DMS53 (cell line): ENCODE measurements around the gene LCLAT1.
"Not testable (repeated sequence)": the region's sequence is repeated elsewhere in the genome, so short reads cannot be mapped to it uniquely, and the experiment has no call there.

Experiments
- DNase-seq: peaks from one replicate; lab custom pipeline; 2025; lab: John Stamatoyannopoulos, UW

LCLAT1 gene

DNA sequence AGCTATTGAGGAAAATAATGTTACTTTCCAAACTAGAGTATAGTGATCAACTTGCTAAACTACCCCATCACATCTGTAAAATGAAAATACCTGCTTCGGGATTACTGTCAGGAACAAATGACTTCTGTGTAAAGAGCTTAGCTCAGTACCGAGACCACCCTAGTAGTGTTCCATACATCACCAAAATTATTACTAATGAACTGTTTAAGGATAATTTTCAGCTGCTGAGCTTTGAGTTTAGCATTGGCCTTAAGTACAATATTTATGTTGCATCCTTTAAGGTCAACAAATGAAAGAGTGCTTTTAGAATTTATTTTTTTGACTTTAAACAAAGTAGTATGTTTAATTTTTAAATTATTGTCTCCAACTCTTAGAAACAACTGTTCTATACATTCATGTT lies 144.1 kb downstream of the LCLAT1 start:
- DNase-seq: no peak

DNA sequence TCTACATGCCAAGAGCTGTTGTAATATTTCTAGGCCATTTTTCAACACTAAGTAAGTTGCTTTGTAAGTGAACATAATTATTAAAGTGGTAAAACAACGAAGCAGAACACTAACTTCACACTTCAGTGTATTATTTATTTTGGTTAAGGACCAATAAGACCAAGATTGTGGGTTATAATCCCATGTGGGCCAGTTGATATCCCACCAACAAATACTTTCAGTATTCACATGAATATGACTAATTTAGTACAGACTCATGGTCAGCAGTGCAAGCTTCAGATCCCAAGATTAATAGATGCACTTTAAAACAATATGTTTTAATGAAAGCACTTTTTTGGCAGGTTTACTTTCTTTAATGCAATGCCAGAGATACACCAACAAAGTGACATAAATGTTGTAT lies 154.3 kb downstream of the LCLAT1 start:
- DNase-seq: no peak

DNA sequence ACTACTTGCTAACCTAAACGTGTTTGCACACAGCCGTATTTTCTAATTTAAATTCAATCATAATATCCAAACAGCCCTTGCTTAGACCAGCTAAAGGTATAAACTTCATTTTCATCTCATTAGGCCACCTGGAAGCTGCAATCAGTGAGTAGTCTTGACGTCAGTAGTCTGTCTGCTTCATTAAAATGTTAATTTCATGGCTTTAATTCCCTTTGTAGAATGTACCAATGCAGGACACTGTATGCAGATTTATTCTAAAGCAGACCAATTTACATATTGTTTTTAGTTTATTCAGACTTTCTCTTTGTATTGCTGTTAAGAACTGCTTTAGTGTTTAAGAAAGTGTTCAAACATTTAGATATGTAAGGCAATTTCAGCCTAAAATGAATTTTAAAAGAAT lies 158.2 kb downstream of the LCLAT1 start:
- DNase-seq: no peak

DNA sequence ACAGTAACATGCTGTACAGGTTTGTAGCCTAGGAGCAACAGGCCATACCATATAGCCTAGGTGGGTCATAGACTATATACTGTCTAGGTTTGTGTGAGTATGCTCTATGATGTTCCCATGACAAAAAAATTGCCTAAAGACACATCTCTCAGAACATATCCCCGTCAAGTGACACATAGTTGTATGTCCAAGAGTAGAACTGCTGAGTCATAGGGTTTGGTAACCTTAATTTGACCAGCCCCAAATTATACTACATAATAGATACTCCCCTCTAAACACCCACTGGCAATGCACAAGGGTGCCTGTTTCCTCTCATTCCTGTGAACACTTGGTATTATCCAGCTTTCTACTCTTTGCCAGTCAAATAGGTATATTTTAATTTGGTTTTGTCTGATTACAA lies 161.6 kb downstream of the LCLAT1 start:
- no peak for DNase-seq

DNA sequence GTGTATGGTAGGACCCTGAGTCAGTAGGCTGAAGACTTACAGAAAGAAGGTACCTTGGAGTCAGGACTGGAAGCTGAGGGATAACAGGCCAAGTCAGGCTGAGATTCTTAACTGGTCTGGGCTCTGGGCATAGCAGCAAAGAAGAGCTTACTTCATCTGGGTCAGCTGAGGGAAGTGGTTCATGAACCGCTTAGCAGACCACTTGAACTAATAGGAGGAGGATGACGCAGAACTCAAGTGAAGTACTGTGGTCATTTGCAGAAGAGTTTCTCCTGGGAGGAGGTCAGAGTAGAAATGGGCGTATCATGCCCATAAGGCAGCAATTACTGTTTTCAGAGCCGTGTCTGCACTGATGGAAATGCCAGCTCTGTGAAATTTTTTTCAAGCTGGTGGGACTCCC lies 164.5 kb downstream of the LCLAT1 start:
- DNase-seq: peak; percentile 66

DNA sequence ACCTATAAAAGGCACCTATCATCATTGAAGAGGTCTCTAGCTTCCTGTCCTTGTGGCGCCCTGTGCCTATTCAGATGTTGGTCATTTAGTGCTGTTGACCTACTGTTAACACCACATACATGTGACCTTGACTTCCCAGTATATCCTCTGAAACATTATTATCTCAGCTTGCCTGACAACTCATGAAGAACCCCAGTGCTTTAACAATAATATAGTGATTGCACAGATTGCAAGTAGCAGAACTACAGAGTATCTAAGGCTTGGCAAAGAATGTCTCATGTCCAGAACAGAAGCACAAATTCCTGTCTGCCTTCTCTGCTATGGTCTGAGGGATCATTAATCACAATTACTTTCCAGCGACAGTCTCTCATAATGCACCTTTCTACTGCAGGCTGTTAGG lies 165.3 kb downstream of the LCLAT1 start:
- peak; percentile 8 for DNase-seq

DNA sequence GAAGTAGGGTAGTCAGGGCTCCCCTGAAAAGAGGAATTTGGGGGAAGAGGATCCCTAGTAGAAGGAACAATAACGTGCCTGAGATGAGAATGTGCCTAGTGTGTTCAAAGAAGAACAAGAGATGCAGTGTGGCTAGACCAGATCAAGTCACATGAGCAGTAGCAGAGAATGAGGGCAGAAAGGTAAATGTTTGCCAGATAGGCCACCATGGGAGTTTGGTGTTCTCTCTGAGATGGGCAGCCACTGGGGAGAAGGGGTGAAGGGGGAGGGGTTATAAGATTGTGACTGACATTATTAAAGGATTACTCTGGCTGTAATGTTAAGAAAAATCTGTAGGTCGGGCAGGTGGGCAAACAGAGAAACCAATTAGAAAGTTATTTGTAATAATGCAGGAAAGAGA lies 166.0 kb downstream of the LCLAT1 start:
- no peak for DNase-seq

DNA sequence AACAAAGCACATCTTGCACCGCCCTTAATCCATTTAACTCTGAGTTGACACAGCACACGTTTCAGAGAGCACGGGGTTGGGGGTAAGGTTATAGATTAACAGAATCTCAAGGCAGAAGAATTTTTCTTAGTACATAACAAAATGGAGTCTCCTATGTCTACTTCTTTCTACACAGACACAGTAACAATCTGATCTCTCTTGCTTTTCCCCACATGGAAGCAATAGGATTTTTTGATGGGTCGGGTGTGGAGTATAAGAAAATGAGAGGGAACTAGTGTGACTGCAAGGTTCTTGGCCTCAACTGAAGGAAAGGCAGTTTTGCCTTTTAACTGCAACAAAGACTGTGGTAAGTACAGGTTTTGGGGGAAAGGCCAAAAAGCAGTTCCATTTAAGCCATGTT lies 167.2 kb downstream of the LCLAT1 start:
- not testable (repeated sequence) for DNase-seq

DNA sequence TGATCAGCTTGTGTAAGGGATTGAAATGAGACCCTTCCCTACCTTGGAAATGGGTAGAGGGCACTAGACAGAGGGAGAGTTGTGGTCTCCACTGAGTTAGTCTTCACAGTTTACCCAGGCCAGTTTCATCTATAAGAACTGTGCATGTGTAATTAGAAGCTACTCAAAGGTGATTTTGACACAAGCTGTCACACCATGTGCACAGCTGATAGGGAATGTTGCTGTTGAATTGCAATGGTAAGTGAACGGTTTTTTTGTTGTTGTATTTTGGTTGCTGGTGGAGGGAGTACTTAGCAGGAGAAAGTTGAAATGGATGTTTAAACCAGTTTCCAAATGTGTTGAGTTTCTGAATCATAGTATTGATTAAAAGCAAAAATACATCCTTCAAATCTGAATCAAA lies 168.9 kb downstream of the LCLAT1 start:
- no peak for DNase-seq

DNA sequence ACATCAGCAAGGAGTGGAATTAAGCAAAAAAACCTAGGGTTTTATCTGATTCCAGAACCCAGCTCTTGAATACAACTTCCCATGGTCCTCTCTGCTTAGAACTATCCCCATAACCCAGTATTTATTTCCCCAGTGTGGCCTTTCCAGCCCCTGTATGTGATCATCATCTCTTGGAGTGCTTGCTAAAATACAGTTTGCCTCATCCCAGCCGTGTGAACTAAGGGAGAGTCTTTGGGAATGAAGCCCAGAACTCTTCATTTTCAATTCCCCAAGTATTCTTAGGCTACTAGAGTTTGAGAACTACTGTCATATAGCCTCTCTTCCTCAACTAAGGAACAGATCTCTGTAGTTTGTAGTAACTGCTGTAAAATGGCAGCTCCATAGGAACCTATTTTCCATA lies 173.1 kb downstream of the LCLAT1 start:
- no peak for DNase-seq

DNA sequence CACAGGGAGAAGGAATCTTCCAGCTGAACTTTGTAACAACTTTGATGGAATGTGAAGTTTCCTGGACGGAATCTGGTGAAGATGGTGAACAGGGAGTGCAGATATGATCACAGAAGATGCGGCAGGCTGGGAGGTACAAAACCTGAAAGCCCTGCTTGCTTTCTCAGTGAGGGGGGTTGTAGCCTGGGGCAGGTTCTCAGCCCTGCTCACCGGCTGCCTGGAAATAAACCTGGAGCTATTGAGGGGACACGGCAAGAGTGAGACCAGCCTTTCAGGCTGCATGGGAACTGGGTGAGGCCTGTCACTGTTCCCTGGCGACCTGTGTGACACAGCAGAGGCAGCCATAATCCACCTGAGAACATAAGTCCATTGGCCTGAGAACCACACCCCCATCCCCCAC lies 174.8 kb downstream of the LCLAT1 start:
- no peak for DNase-seq

DNA sequence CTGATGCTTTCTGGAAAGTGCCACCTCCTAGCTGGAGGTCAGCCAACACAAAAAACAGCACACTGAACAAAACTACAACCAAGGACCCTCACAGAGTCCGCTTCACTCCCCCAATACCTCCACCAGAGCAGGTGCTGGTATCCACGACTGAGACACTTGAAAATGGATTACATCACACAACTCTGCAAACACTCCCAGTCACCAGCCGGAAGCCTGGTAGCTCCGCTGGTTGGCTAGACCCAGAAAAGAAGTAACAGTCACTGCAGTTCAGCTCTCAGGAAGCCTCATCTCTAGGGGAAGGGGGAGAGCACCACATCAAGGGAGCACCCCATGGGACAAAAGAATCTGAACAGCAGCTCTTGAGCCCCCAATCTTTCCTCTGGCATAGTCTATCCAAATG lies 175.4 kb downstream of the LCLAT1 start:
- DNase-seq: peak; percentile 92

DNA sequence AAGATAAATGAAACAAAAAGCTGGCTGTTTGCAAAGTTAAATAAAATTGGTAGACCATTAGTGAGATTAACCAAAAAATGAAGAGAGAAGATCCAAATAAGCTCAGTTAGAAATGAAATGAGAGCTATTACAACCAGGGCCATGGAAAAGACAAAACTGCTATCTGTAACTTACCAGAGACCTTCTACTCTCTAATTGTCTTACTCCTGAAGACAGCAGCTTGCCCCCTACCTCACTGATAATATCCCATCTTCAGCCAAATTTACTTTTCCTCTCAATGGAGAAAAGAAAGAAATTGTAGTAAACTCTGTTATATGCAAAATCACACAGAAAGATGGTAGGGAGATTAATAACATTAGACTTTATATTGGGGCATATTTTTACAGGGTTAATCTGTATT lies 178.2 kb downstream of the LCLAT1 start:
- DNase-seq: no peak

DNA sequence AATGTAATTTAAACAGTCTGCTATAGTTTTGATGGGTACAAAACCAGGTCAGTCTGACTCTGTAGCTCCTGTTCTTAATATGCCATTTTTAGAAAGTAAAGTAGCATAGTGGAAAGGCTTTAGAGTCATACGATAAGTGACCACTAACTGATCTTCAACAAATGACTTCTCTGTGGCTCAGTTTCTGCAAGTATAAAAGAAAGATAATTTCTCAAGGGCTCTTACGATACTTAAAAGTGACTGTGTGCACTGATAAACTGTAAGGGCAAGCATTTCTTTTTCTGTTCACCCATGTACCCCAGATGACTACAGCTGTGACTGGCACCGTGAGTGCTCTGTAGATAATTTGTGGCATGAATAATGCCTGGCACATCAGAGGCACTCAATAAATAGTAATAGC lies 178.7 kb downstream of the LCLAT1 start:
- no peak for DNase-seq

DNA sequence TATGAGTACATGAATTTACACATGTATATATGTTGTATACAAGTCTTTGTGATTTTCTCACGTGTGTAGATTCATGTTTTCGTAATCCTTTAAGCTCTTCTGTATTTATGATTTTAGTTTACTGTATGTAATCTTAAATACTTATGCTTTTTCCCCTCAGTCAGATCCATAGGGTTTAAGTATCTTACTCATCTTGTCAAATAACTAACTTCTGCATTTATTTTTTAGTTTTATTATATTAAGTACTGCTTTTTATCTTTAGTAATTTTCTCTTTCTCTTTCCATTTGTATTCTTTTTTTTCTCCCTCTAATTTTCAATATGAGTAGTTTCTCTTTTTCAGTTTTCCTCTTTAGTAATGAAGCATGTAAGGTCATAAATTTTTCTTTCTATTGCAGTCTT lies 179.4 kb downstream of the LCLAT1 start:
- DNase-seq: no peak

DNA sequence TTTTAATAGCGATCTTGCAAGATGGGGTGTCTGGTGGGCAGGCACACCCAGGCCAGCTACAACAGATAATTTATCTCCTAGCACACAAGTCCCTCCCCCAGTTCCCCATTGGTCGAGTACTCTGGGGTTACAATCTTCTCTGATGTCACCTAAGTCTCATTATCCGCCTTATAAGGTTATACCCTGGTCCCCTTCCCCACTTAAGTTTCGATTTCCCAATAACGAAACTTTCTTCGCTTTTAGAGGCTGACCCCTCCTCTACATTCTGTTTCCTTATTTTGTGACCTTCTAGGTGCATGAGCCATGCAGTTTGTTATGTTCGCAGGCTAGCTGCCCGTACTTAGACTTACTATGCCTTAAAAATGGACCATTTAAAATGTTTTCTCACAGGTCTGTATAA lies 180.1 kb downstream of the LCLAT1 start:
- DNase-seq: no peak

DNA sequence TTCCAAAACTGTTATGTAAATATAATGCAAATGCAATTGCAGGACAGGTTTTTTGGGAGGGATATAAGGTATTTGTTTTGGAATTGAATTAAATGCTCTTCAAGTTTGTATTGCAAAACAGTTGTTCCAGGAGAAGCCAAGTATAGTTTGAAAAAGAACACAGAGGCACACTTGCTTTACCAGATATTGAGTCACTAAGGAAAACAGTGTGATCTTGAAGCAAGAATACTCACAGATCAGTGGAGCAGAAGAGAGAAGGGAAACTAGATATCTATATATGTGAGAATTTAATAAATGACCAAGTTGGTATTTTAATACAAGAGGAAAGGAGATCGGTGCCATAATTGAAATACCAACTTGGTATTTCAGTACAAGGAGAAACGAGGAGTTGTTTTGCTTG lies 181.3 kb downstream of the LCLAT1 start:
- DNase-seq: no peak

DNA sequence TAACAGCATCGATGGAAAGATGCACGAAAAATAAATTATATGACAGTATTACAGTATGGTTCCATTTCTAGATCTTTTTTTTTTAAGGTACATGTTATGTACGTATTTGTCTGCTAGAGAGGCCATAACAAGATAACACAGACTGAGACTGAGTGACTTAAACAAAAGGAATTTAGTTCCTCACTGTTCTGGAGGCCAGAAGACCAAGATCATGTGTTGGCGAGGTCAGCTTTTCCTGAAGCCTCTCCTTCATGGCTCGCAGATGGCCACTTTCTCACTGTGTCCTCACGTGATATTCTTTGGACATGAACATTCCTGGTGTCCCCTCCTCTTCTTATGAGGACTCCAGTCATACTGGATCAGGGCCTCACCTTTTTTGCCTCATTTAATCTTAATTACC lies 182.8 kb downstream of the LCLAT1 start:
- no peak for DNase-seq

DNA sequence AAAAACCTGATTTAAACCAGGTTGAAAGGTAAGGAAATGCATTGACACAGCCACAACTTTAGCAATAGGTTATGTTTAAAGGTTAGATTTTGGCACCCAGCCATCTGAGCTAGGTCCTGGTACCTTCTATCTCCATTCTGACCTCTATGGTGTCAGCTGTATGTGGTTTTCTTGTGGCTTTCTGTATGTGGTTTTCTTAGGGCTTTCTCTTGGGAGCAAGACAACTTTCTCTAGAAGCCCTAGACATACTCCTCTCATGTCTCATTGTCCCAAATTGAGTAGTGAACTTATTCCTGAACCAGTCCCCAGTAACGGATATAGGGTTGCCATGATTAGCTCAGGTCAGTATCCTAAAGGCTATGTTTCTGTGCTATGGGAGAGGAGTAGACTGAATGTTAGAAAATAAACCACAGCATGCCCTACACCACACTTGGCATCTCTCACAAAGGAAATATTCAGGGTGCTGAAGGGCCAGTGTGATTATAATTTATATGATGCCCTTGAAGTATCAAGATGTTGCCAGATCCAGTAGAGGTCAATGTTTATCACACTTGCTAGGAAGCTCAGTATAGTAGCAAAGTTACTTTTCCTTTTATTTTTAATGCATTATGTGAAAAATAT lies 184.1 kb downstream of the LCLAT1 start:
- no peak for DNase-seq

DNA sequence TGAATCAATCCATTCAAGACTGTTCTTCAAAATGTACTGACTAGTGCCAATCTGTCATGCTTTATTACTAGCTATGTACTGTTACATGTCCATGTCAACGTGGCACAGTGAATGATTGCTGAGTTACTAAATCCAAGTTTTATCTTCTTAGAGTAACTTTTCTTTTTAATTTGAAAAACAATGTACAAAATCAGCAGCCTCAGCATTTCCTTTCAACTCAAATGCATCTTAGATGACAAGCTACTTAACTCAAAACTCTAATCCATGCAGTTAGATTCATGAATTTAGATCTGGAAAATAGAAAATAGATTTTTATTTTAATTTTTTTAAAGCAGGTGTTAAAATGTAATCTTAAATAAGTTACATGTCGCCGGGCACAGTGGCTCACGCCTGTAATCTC lies 186.0 kb downstream of the LCLAT1 start:
- no peak for DNase-seq

DNA sequence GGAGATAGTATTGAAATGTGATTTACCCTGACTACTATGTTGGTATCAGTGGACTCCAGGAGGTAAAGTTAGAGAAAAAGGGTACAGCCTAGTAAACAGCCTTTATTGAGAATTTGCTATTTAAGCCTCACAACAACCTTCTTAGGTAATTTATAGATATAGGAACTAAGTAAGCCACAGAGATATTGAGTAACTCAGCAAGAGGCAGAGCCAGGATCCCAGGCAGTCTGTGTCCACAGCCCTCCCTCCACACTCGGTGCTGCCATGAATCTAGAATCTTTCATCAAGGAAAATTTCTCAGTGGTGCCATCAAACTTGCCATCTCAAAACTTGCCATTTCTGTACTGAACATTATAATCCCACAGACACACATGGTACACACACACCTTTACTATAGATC lies 189.3 kb downstream of the LCLAT1 start:
- DNase-seq: no peak

DNA sequence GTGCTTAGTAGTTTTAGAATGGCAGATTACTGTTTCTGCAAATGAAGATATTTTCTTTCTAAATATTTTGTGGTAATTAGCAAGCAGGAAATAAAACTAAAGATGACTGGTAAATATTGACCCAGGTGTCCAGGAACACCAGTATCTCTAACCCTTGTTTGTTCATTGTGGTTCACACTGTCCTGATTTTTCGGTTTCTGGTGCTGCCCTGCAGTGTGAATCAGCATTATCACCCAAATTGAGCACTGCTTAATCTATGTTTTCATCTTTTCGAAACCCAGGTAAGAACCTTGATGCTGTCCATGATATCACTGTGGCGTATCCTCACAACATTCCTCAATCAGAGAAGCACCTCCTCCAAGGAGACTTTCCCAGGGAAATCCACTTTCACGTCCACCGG lies 192.8 kb downstream of the LCLAT1 start:
- peak; percentile 62 for DNase-seq

DNA sequence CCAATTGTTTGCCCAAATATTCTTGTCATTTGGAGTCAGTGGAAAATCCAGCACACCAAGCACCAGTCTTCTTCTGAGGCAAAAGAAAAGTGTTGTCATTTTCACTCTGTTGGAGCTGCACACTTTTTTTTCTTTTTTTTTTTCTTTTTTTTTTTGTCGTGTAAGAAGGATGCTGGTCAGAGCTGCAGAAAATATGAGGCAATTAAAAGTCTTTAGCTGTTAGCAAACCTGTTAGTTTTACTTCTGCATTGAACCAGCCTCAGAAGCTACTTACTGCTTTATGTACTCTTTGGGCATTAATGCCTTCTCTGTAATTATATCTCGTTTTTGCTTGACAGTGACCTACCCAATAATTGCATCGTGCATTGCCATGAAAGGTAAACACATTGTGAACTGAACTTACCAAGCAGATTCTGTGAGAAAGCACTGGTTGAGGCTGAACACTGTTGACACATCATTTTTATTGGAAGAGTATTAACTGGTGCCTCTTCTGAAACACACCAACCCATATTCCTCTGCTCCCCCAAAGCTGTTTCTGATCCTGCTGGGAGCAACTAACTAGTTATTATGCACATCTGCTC lies 194.8 kb downstream of the LCLAT1 start:
- no peak for DNase-seq

DNA sequence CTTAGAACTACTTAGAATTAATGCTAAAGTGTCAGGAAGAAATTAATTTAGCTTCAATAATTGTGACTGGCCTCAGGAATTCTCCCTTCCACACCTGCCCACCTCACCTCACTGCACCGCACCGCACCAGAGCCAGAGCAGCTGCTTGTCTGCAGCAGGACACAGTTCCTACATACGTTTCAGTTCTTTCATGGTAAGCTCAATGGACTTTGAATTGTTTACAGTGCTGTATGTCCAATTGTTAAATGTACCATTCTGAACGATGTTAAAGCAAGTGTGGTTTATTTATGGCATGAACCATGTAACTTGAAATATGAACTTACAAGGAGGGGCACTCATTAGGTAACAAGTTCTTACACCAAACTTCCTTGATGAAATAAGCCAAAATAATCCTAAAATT lies 196.0 kb downstream of the LCLAT1 start:
- DNase-seq: not testable (repeated sequence)
